Measurements from ENCODE around the gene LRRTM3. TPM values are rescaled to one million over a fixed set of nuclear protein-coding genes. Genes with fewer than 3 reads are reported as not detected.
A peak's percentile ranks its signal among the peaks of the same experiment; 100 is the strongest.

LRRTM3 gene
- total RNA-seq, 1 donor from 2014 or later, result not detected

DNA sequence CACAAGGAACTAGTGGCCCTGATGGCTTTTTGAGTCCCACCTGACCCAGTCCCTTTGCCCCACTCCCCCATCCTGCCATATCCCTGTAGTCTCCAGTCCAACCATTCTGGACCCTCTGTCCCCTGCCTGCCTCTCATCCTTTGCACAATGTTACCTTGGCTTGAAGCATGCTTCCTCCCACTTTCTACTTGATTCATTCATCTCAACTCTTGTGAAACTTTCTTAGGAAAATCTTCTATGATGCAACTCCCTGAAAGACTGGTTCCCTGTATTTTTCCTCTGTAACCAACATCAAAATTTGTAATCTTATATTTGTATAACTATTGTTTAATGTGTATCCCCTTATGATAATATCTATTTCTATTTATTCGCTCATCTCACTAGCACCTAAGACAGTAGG, 151.5 kb downstream of the LRRTM3 start:
- no peaks in the 10 kb centered on the region for H3K36me3 ChIP-seq (ENCODE audit: control insufficient read depth, insufficient read depth, low read length)
- DNase-seq (ENCODE audit: low read depth), result peak; percentile 12
- TF ChIP-seq, protein P1, sequence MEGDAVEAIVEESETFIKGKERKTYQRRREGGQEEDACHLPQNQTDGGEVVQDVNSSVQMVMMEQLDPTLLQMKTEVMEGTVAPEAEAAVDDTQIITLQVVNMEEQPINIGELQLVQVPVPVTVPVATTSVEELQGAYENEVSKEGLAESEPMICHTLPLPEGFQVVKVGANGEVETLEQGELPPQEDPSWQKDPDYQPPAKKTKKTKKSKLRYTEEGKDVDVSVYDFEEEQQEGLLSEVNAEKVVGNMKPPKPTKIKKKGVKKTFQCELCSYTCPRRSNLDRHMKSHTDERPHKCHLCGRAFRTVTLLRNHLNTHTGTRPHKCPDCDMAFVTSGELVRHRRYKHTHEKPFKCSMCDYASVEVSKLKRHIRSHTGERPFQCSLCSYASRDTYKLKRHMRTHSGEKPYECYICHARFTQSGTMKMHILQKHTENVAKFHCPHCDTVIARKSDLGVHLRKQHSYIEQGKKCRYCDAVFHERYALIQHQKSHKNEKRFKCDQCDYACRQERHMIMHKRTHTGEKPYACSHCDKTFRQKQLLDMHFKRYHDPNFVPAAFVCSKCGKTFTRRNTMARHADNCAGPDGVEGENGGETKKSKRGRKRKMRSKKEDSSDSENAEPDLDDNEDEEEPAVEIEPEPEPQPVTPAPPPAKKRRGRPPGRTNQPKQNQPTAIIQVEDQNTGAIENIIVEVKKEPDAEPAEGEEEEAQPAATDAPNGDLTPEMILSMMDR (IDR thresholded peaks at IDR 0.05; ENCODE audit: insufficient read depth, low read length, severe bottlenecking), result no peak
- no peak for FAIRE-seq
- no peaks in the 10 kb centered on the region for H3K27me3 ChIP-seq (ENCODE audit: control insufficient read depth, insufficient read depth, low read length)
- H3K4me3 ChIP-seq (ENCODE audit: low read depth, low read length), result no peak overlapping the region

DNA sequence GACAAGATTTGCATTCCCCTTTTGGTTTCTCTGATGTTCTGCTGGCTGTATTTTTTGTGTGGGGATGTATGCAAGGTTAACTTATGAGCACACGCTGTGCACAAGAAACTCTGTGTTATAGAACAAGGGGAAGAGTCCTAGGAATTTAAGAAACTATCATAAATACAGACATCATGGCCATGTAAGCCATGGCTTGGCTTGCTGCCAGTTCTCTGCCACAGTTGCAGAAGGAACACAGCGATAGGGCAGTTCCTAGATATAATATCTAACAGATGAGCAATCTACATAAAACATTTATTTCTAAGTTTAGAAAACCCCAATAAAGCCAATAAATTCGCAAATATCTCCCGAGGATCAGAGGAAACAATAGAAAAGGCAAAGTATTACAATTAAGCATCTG, 153.3 kb downstream of the LRRTM3 start:
- Histone ChIP-seq H3K36me3 (ENCODE audit: control insufficient read depth, insufficient read depth, low read length) (no peaks in the 10 kb centered on the region), H3K27me3 (ENCODE audit: control insufficient read depth, insufficient read depth, low read length) (no peaks in the 10 kb centered on the region), H3K4me3 (ENCODE audit: low read depth, low read length) (no peak overlapping the region)
- TF ChIP-seq, protein P1 (IDR thresholded peaks at IDR 0.05; ENCODE audit: insufficient read depth, low read length, severe bottlenecking), result no peak
- DNase-seq (ENCODE audit: low read depth), result no peak
- no peak for FAIRE-seq

GRCh38 chr10:67086327-67087134, 160.7 kb downstream of the LRRTM3 start:
- TF ChIP-seq, protein P1 (IDR thresholded peaks at IDR 0.05; ENCODE audit: insufficient read depth, low read length, severe bottlenecking), result no peak
- H3K4me3 ChIP-seq (ENCODE audit: low read depth, low read length), result no peak overlapping the region
- no peak for FAIRE-seq
- no peaks in the 10 kb centered on the region for H3K27me3 ChIP-seq (ENCODE audit: control insufficient read depth, insufficient read depth, low read length)
- no peaks in the 10 kb centered on the region for H3K36me3 ChIP-seq (ENCODE audit: control insufficient read depth, insufficient read depth, low read length)
- DNase-seq (ENCODE audit: low read depth), result no peak

DNA sequence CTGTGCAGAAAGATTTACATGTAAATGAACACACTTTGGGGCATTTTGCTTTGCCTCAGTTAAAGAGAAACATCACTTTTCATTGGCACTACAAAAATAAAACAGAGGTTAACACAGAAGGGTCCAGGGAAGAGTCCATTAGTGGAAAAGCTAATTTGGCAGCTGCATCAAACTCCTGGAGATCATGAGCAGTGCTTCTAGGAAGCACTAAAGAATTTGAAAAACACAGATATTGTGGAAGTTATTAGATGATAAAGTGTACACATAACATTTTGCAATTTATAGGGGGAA, 161.2 kb downstream of the LRRTM3 start:
- TF ChIP-seq, protein P1 (IDR thresholded peaks at IDR 0.05; ENCODE audit: insufficient read depth, low read length, severe bottlenecking), result no peak

GRCh38 chr10:67088036-67088435, 162.2 kb downstream of the LRRTM3 start:
- no peaks in the 10 kb centered on the region for H3K36me3 ChIP-seq (ENCODE audit: control insufficient read depth, insufficient read depth, low read length)
- DNase-seq (ENCODE audit: low read depth) (no peak), FAIRE-seq (no peak)
- H3K27me3 ChIP-seq (ENCODE audit: control insufficient read depth, insufficient read depth, low read length), result no peaks in the 10 kb centered on the region
- H3K4me3 ChIP-seq (ENCODE audit: low read depth, low read length), result no peak overlapping the region
- TF ChIP-seq, protein P1 (IDR thresholded peaks at IDR 0.05; ENCODE audit: insufficient read depth, low read length, severe bottlenecking), result no peak

More for the DNA sequence above, 161.2 kb downstream of the LRRTM3 start:
- FAIRE-seq (no peak), DNase-seq (ENCODE audit: low read depth) (no peak)
- Histone ChIP-seq H3K27me3 (ENCODE audit: control insufficient read depth, insufficient read depth, low read length) (no peaks in the 10 kb centered on the region), H3K4me3 (ENCODE audit: low read depth, low read length) (no peak overlapping the region), H3K36me3 (ENCODE audit: control insufficient read depth, insufficient read depth, low read length) (no peaks in the 10 kb centered on the region)

- no peaks in the 10 kb centered on the region for H3K27me3 ChIP-seq (ENCODE audit: control insufficient read depth, insufficient read depth, low read length)
- TF ChIP-seq, protein P1 (IDR thresholded peaks at IDR 0.05; ENCODE audit: insufficient read depth, low read length, severe bottlenecking), result no peak
- no peak for DNase-seq (ENCODE audit: low read depth)
- FAIRE-seq, result no peak
- H3K4me3 ChIP-seq (ENCODE audit: low read depth, low read length), result no peak overlapping the region
- H3K36me3 ChIP-seq (ENCODE audit: control insufficient read depth, insufficient read depth, low read length), result no peaks in the 10 kb centered on the region
These were observed 169.7 kb downstream of the LRRTM3 start for GRCh38 chr10:67095531-67095930.
